SK-N-MC (cell line): ENCODE measurements around the gene LRRC27.

Experiments used
- DNase-seq: peaks from one replicate; pipeline ENCODE4 v3.0.0-alpha.2; 2011; ENCODE audit warnings: low read depth, low spot score
- H3K27ac ChIP-seq: fragments of 200-600 bp; sonication (generic); 2 replicates; pipeline ENCODE4 v1.5.1; 2016; ENCODE audit warnings: mixed run types
- H3K36me3 ChIP-seq: fragments of 200-600 bp; sonication (generic); 2 replicates; pipeline ENCODE4 v1.6.1; 2017; ENCODE audit warnings: antibody characterized with exemption, low read length, mixed read lengths; ENCODE audit not compliant: insufficient read depth
- H3K4me3 ChIP-seq: fragments of 200-600 bp; sonication (generic); 2 replicates; pipeline ENCODE4 v1.5.1; 2016
- H3K9ac ChIP-seq: fragments of 200-600 bp; sonication (generic); 2 replicates; pipeline ENCODE4 v1.8.0; 2017; ENCODE audit warnings: mixed run types, mixed read lengths; ENCODE audit not compliant: insufficient read length
- H3K9me3 ChIP-seq: fragments of 200-600 bp; sonication (generic); 2 replicates; pipeline ENCODE4 v1.6.1; 2017; ENCODE audit warnings: low read depth, mild to moderate bottlenecking, antibody characterized with exemption, low read length, moderate library complexity, mixed read lengths
- EZH2 ChIP-seq: fragments of 200-600 bp; sonication (generic); IDR thresholded peaks from one replicate; pipeline ENCODE4 v1.6.1; 2017; ENCODE audit warnings: antibody characterized with exemption
- FOXP2 ChIP-seq: optimal IDR thresholded peaks from 2 replicates; pipeline ENCODE3; 2011; ENCODE audit warnings: mild to moderate bottlenecking, moderate library complexity; ENCODE audit not compliant: insufficient read depth; ENCODE audit errors: extremely low read length, control extremely low read depth
- POLR2AphosphoS5 ChIP-seq: IDR thresholded peaks from 2 replicates; pipeline ENCODE4 v1.6.1; 2012; ENCODE audit warnings: mild to moderate bottlenecking, low read depth, low read length, borderline replicate concordance

LRRC27 gene

GRCh38 chr10:132400547-132401151 lies 68.7 kb downstream of the LRRC27 start:
- no peaks in the 10 kb centered on the region for H3K9me3 ChIP-seq
- H3K36me3 ChIP-seq, result no peaks in the 10 kb centered on the region
- H3K4me3 ChIP-seq, result no peak overlapping the region
- H3K27ac ChIP-seq, result no peak overlapping the region
- H3K9ac ChIP-seq, result no peak overlapping the region
- no peak for DNase-seq
- TF ChIP-seq EZH2 (no peak), POLR2AphosphoS5 (no peak), FOXP2 (no peak)

- Histone ChIP-seq H3K9me3 (no peaks in the 10 kb centered on the region), H3K27ac (no peak overlapping the region), H3K4me3 (no peak overlapping the region), H3K36me3 (no peaks in the 10 kb centered on the region; the same call in 1 of the 2 replicates), H3K9ac (no peak overlapping the region)
- no peak for TF ChIP-seq EZH2
- no peak for TF ChIP-seq FOXP2
- TF ChIP-seq POLR2AphosphoS5, result no peak
- DNase-seq, result no peak
These were observed 69.6 kb downstream of the LRRC27 start for GRCh38 chr10:132401401-132402118.

GRCh38 chr10:132402781-132403241 lies 70.8 kb downstream of the LRRC27 start:
- Histone ChIP-seq H3K9me3 (no peaks in the 10 kb centered on the region), H3K27ac (no peak overlapping the region), H3K9ac (no peak overlapping the region), H3K4me3 (no peak overlapping the region), H3K36me3 (no peaks in the 10 kb centered on the region; the same call in 1 of the 2 replicates)
- DNase-seq, result no peak
- TF ChIP-seq POLR2AphosphoS5 (no peak), EZH2 (no peak), FOXP2 (no peak)

GRCh38 chr10:132403511-132404168 lies 71.6 kb downstream of the LRRC27 start:
- TF ChIP-seq FOXP2 (no peak), EZH2 (no peak), POLR2AphosphoS5 (no peak)
- Histone ChIP-seq H3K9me3 (no peaks in the 10 kb centered on the region), H3K4me3 (no peak overlapping the region), H3K36me3 (no peaks in the 10 kb centered on the region; the same call in 1 of the 2 replicates), H3K9ac (no peak overlapping the region), H3K27ac (no peak overlapping the region)
- no peak for DNase-seq

- no peak for TF ChIP-seq POLR2AphosphoS5
- TF ChIP-seq FOXP2, result no peak
- TF ChIP-seq EZH2, result no peak
- Histone ChIP-seq H3K9me3 (no peaks in the 10 kb centered on the region), H3K27ac (no peak overlapping the region), H3K36me3 (no peaks in the 10 kb centered on the region; the same call in 1 of the 2 replicates), H3K4me3 (no peak overlapping the region), H3K9ac (no peak overlapping the region)
- DNase-seq, result no peak
These were observed 72.3 kb downstream of the LRRC27 start for GRCh38 chr10:132404169-132404880.

GRCh38 chr10:132404911-132405462 lies 73.0 kb downstream of the LRRC27 start:
- TF ChIP-seq FOXP2 (no peak), POLR2AphosphoS5 (no peak), EZH2 (no peak)
- Histone ChIP-seq H3K4me3 (no peak overlapping the region), H3K9me3 (no peaks in the 10 kb centered on the region), H3K36me3 (no peaks in the 10 kb centered on the region; the same call in 1 of the 2 replicates), H3K27ac (no peak overlapping the region), H3K9ac (no peak overlapping the region)
- no peak for DNase-seq

- Histone ChIP-seq H3K9me3 (no peaks in the 10 kb centered on the region), H3K36me3 (no peaks in the 10 kb centered on the region; the same call in 1 of the 2 replicates), H3K4me3 (no peak overlapping the region), H3K27ac (no peak overlapping the region), H3K9ac (no peak overlapping the region)
- TF ChIP-seq FOXP2 (no peak), POLR2AphosphoS5 (no peak)
- no peak for DNase-seq
These were observed 73.5 kb downstream of the LRRC27 start for GRCh38 chr10:132405463-132405991.
